Naive B cell (primary cell): ENCODE measurements around the gene PLXNA4. TPM values are rescaled to one million over a fixed set of nuclear protein-coding genes. Genes with fewer than 3 reads are reported as not detected.

Source experiments
- ATAC-seq, 2 donors: fragments of 150-1000 bp; cut with Tn5 transposase; 2 replicates each; pipeline ENCODE4 v1.10.0; 2021; ENCODE audit warnings: low read depth in 2 of 2, mild to moderate bottlenecking in 2 of 2, moderate library complexity in 2 of 2
- DNase-seq: peaks from one replicate; pipeline ENCODE4 v3.0.0; 2022
- H3K27ac Mint-ChIP-seq, 6 donors: one replicate each; pipeline ENCODE4 v1.8.0; 2020 to 2022; ENCODE audit warnings: mild to moderate bottlenecking in 6 of 6, mixed read lengths in 6 of 6, moderate library complexity in 5 of 6, inconsistent platforms in 2 of 6
- H3K27me3 Mint-ChIP-seq, 3 donors: one replicate each; pipeline ENCODE4 v1.8.0; 2021 to 2022; ENCODE audit warnings: mixed read lengths in 3 of 3, mild to moderate bottlenecking in 1 of 3
- H3K36me3 Mint-ChIP-seq, 2 donors: one replicate each; pipeline ENCODE4 v1.8.0; 2020 to 2022; ENCODE audit warnings: mixed read lengths in 2 of 2, inconsistent platforms in 1 of 2, mild to moderate bottlenecking in 1 of 2
- H3K4me1 Mint-ChIP-seq, 3 donors: one replicate each; pipeline ENCODE4 v1.8.0; 2020 to 2022; ENCODE audit warnings: mixed read lengths in 3 of 3, inconsistent platforms in 1 of 3, mild to moderate bottlenecking in 1 of 3, moderate library complexity in 1 of 3
- H3K4me3 Mint-ChIP-seq, 8 donors: one replicate each; pipeline ENCODE4 v1.8.0; 2020 to 2022; ENCODE audit warnings: mild to moderate bottlenecking in 8 of 8, mixed read lengths in 8 of 8, moderate library complexity in 8 of 8, inconsistent platforms in 2 of 8
- H3K9me3 Mint-ChIP-seq, 7 donors: one replicate each; pipeline ENCODE4 v1.8.0; 2020 to 2022; ENCODE audit warnings: mixed read lengths in 7 of 7, mild to moderate bottlenecking in 5 of 7, inconsistent platforms in 2 of 7, moderate library complexity in 1 of 7
- polyA plus RNA-seq, 6 donors: library from polyadenylated mRNA; unstranded; fragments of 300-500 nt; fragmentation: Illumina TruSeq; gene quantifications; one replicate each; pipeline ENCODE4 v1.2.3, GENCODE V29; 2021; ENCODE audit warnings: low read depth in 6 of 6

Gene PLXNA4
- polyA plus RNA-seq, 6 donors from 2014 or later: not detected

GRCh38 chr7:132117636-132118035 lies 458.6 kb downstream of the PLXNA4 start:
- no peaks in the 10 kb centered on the region for H3K36me3 Mint-ChIP-seq
- H3K27ac Mint-ChIP-seq: no peak overlapping the region
- DNase-seq (no peak), ATAC-seq (no peak)
- peaks cover 0 to 9% (median 4%) of the 10 kb centered on the region in 3 donors for H3K27me3 Mint-ChIP-seq
- no peaks in the 10 kb centered on the region for H3K4me1 Mint-ChIP-seq
- H3K4me3 Mint-ChIP-seq: no peak overlapping the region
- H3K9me3 Mint-ChIP-seq: peaks cover 0 to 2% (median 0%) of the 10 kb centered on the region in 7 donors

DNA sequence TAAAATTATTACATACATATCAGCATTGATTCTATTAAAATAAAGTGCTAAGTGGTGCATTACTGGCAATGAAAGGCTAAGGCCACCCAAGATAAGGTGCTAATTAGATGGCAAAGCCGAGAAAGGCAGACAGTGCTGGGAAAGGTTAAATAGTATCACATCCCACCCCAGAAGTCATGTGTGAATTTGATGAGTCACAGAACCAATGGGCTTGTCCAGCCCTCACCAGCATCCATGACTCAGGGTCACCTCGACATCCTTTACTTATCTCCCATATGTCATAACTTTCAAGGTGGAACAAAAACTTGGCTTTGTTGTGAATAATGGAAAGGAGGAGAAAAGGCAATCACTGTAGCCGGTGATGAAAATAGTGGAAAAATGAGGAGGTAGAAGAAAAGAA lies 459.1 kb downstream of the PLXNA4 start:
- no peaks in the 10 kb centered on the region for H3K4me1 Mint-ChIP-seq

GRCh38 chr7:132116369-132116768 lies 459.9 kb downstream of the PLXNA4 start:
- ATAC-seq: no peak
- H3K4me1 Mint-ChIP-seq: no peaks in the 10 kb centered on the region
- H3K4me3 Mint-ChIP-seq: no peak overlapping the region
- peaks cover 0 to 4% (median 0%) of the 10 kb centered on the region in 3 donors for H3K27me3 Mint-ChIP-seq
- no peak for DNase-seq
- peaks cover 0 to 2% (median 0%) of the 10 kb centered on the region in 7 donors for H3K9me3 Mint-ChIP-seq
- H3K27ac Mint-ChIP-seq: no peak overlapping the region
- no peaks in the 10 kb centered on the region for H3K36me3 Mint-ChIP-seq

More for the DNA sequence above, 459.1 kb downstream of the PLXNA4 start:
- H3K4me3 Mint-ChIP-seq: no peak overlapping the region
- H3K27ac Mint-ChIP-seq: no peak overlapping the region
- H3K27me3 Mint-ChIP-seq: peaks cover 0 to 5% (median 4%) of the 10 kb centered on the region in 3 donors
- ATAC-seq: no peak
- peaks cover 0 to 2% (median 0%) of the 10 kb centered on the region in 7 donors for H3K9me3 Mint-ChIP-seq
- no peaks in the 10 kb centered on the region for H3K36me3 Mint-ChIP-seq
- no peak for DNase-seq

- Mint-ChIP-seq H3K4me1 (no peaks in the 10 kb centered on the region), H3K27me3 (peaks cover 0 to 4% (median 0%) of the 10 kb centered on the region in 3 donors), H3K36me3 (no peaks in the 10 kb centered on the region), H3K4me3 (no peak overlapping the region), H3K9me3 (peaks cover 0 to 2% (median 0%) of the 10 kb centered on the region in 7 donors), H3K27ac (no peak overlapping the region)
- DNase-seq: no peak
- ATAC-seq: no peak
Observed at GRCh38 chr7:132115758-132116157, 460.5 kb downstream of the PLXNA4 start.

- no peak overlapping the region for H3K27ac Mint-ChIP-seq
Observed at GRCh38 chr7:132115028-132115427, 461.2 kb downstream of the PLXNA4 start.

GRCh38 chr7:132114411-132114810 lies 461.9 kb downstream of the PLXNA4 start:
- no peaks in the 10 kb centered on the region for H3K4me1 Mint-ChIP-seq
- no peaks in the 10 kb centered on the region for H3K36me3 Mint-ChIP-seq

More at GRCh38 chr7:132115028-132115427, 461.2 kb downstream of the PLXNA4 start:
- no peak for DNase-seq
- no peaks in the 10 kb centered on the region for H3K36me3 Mint-ChIP-seq
- H3K27me3 Mint-ChIP-seq: peaks cover 0 to 4% (median 0%) of the 10 kb centered on the region in 3 donors
- no peaks in the 10 kb centered on the region for H3K4me1 Mint-ChIP-seq
- H3K9me3 Mint-ChIP-seq: peaks cover 0 to 2% (median 0%) of the 10 kb centered on the region in 7 donors
- no peak overlapping the region for H3K4me3 Mint-ChIP-seq
- ATAC-seq: no peak

DNA sequence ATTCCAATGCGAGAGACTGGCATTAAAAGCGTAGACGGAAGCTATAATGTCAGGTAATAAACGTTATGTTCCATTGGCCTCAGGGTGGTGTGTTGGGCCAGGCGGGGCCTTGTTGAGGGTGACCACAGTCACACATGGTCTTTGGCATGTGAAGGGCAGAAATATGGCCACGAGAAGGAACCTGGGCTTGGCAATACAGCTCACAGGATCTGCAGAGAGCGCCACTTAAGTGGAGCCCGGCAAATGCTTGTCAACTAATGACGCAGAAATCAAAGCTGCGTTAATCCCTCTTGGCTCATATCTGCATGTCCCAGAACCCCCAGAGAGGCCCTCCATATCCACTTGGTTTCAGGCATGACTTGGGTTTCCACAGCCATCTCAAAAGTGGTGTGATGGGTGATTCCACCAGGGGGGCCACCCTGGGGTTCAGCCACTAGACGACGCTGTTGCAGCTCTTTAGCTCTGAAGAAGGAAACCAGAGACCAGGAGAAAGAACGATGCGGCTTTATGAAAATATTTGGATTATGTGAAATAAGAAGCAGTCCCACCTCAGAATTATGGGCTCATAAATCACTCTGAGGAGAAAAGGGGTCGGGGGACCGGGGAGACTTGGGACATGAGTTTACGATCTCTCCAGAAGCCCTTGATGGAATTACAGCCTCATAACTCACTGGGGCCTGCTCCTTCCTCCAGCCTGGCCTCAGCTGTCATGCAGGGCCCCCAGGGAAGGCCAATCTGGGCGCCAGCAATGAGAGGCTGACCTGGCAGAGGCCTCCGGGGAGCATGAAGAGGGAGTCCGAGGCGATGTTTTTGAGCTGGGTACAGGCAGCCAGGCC lies 462.5 kb downstream of the PLXNA4 start:
- ATAC-seq: no peak
- no peaks in the 10 kb centered on the region for H3K4me1 Mint-ChIP-seq
- H3K36me3 Mint-ChIP-seq: no peaks in the 10 kb centered on the region
- H3K27me3 Mint-ChIP-seq: peaks cover 0 to 5% (median 3%) of the 10 kb centered on the region in 3 donors
- peaks cover 0 to 2% (median 0%) of the 10 kb centered on the region in 7 donors for H3K9me3 Mint-ChIP-seq
- no peak for DNase-seq
- no peak overlapping the region for H3K27ac Mint-ChIP-seq
- no peak overlapping the region for H3K4me3 Mint-ChIP-seq

More at GRCh38 chr7:132114411-132114810, 461.9 kb downstream of the PLXNA4 start:
- Mint-ChIP-seq H3K4me3 (no peak overlapping the region), H3K27me3 (peaks cover 0 to 4% (median 0%) of the 10 kb centered on the region in 3 donors), H3K27ac (no peak overlapping the region), H3K9me3 (peaks cover 0 to 2% (median 0%) of the 10 kb centered on the region in 7 donors)
- ATAC-seq: no peak
- DNase-seq: no peak

- Mint-ChIP-seq H3K4me3 (no peak overlapping the region), H3K27ac (no peak overlapping the region), H3K36me3 (no peaks in the 10 kb centered on the region), H3K4me1 (no peaks in the 10 kb centered on the region), H3K9me3 (peaks cover 0 to 3% (median 0%) of the 10 kb centered on the region in 7 donors), H3K27me3 (peaks cover 0 to 9% (median 7%) of the 10 kb centered on the region in 3 donors)
- DNase-seq (no peak), ATAC-seq (no peak)
Observed at GRCh38 chr7:132112657-132113056, 463.6 kb downstream of the PLXNA4 start.

GRCh38 chr7:132112106-132112505 lies 464.2 kb downstream of the PLXNA4 start:
- H3K4me3 Mint-ChIP-seq: no peak overlapping the region
- no peak for ATAC-seq
- no peak for DNase-seq

DNA sequence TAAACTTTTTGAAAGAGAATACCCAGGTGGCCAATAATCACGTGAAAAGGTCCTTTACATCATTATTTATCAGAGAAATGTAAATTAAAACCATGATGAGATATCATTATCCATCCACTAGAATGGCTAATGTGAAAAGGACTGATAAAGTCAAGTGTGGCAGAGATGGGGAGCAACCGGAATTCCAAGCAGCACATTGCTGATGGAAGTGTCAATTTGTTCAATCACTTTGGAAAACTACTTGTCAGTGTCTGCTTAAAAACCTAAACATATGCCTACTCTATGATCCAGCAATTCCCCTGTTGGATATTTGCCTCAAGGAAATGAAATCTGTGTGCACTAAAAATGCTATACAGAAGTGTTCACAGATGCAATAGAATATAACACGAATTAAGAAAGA lies 465.6 kb downstream of the PLXNA4 start:
- Mint-ChIP-seq H3K36me3 (no peaks in the 10 kb centered on the region), H3K4me3 (no peak overlapping the region), H3K27me3 (peaks cover 0 to 13% (median 9%) of the 10 kb centered on the region in 3 donors), H3K27ac (no peak overlapping the region), H3K4me1 (no peaks in the 10 kb centered on the region), H3K9me3 (peaks cover 0 to 3% (median 0%) of the 10 kb centered on the region in 7 donors)
- ATAC-seq (no peak), DNase-seq (no peak)

More at GRCh38 chr7:132112106-132112505, 464.2 kb downstream of the PLXNA4 start:
- H3K4me1 Mint-ChIP-seq: no peaks in the 10 kb centered on the region
- peaks cover 0 to 9% (median 7%) of the 10 kb centered on the region in 3 donors for H3K27me3 Mint-ChIP-seq
- no peak overlapping the region for H3K27ac Mint-ChIP-seq
- H3K36me3 Mint-ChIP-seq: no peaks in the 10 kb centered on the region
- H3K9me3 Mint-ChIP-seq: peaks cover 0 to 3% (median 0%) of the 10 kb centered on the region in 7 donors

DNA sequence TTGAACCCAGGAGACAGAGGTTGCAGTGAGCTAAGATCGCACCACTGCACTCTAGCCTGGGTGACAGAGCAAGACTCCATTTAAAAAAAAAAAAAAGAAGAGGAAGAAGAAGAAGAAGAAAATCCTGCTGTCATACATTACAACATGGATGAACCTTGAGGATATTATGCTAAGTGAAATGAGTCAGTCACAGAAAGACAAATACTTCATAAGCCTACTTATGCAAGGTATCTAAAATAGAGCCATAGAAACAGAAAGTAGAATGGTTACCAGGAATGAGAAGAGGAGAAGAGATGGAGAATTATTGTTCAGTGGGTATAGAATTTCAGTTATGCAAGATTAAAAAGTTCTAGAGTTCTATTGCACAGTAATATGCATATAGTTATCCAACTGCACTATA lies 466.5 kb downstream of the PLXNA4 start:
- peaks cover 0 to 18% (median 9%) of the 10 kb centered on the region in 3 donors for H3K27me3 Mint-ChIP-seq
- peaks cover 0 to 4% (median 0%) of the 10 kb centered on the region in 7 donors for H3K9me3 Mint-ChIP-seq
- no peak overlapping the region for H3K4me3 Mint-ChIP-seq
- no peaks in the 10 kb centered on the region for H3K4me1 Mint-ChIP-seq
- ATAC-seq (no peak), DNase-seq (no peak)
- H3K27ac Mint-ChIP-seq: no peak overlapping the region
- H3K36me3 Mint-ChIP-seq: no peaks in the 10 kb centered on the region

DNA sequence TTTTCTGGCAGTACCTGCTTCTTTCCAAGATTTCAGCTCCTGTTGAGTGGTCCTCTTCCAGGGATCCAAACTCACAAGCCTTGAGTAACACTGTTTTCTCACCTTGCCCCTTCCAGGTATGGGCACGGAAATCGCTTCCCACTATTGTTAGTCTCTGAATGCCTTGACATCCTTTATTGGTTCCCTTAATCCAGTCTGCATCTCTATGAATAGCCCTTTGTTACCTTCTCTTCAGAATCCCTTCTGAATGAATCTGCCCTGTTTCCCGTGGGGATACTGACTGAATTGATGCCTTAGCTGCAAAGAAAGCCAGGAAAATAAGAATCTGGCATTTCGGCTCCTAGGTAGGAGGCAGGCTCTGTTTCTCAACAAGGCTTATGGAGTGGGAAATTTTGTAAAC lies 467.7 kb downstream of the PLXNA4 start:
- Mint-ChIP-seq H3K36me3 (no peaks in the 10 kb centered on the region), H3K27me3 (peaks cover 5 to 18% (median 9%) of the 10 kb centered on the region in 3 donors), H3K4me3 (no peak overlapping the region), H3K4me1 (no peaks in the 10 kb centered on the region), H3K27ac (no peak overlapping the region), H3K9me3 (peaks cover 0 to 4% (median 2%) of the 10 kb centered on the region in 7 donors)
- no peak for ATAC-seq
- no peak for DNase-seq

DNA sequence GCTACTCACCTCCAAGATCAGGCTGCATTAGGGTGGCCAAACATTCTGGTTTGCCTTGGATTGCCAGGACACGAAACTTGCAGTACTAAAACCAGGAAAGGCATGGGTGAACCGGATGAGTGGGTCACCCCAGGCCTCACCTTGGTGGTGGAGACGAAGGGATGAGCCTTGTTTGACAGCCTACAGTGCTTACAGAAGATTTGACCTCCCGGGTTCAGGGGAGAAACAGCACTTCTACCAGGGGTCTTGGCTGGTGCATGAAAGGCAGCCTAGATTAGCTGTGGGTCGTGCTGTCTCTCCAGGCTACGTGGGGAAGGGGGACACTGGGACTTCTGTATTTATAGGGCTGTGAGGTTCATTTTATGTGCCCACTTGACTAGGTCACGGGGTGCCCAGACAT lies 469.8 kb downstream of the PLXNA4 start:
- no peak overlapping the region for H3K27ac Mint-ChIP-seq
- no peaks in the 10 kb centered on the region for H3K4me1 Mint-ChIP-seq
- peaks cover 0 to 9% (median 2%) of the 10 kb centered on the region in 7 donors for H3K9me3 Mint-ChIP-seq
- H3K27me3 Mint-ChIP-seq: peaks cover 9 to 18% (median 11%) of the 10 kb centered on the region in 3 donors
- H3K4me3 Mint-ChIP-seq: peak overlapping the region in 1 of 8 donors; percentile 73
- no peak for DNase-seq
- ATAC-seq: no peak
- H3K36me3 Mint-ChIP-seq: peaks cover 0 to 5% of the 10 kb centered on the region in 2 donors

- peaks cover 0 to 9% (median 0%) of the 10 kb centered on the region in 7 donors for H3K9me3 Mint-ChIP-seq
- DNase-seq (no peak), ATAC-seq (no peak)
- no peaks in the 10 kb centered on the region for H3K4me1 Mint-ChIP-seq
- H3K27me3 Mint-ChIP-seq: peaks cover 9 to 18% (median 11%) of the 10 kb centered on the region in 3 donors
- H3K36me3 Mint-ChIP-seq: peaks cover 0 to 7% of the 10 kb centered on the region in 2 donors
- no peak overlapping the region for H3K27ac Mint-ChIP-seq
- H3K4me3 Mint-ChIP-seq: no peak overlapping the region
Observed at GRCh38 chr7:132105096-132105495, 471.2 kb downstream of the PLXNA4 start.
